HepG2 (cell line): ENCODE measurements around the gene ABHD6. TPM values are rescaled to one million over a fixed set of nuclear protein-coding genes. Genes with fewer than 3 reads are reported as not detected.
A peak's percentile ranks its signal among the peaks of the same experiment; 100 is the strongest.

Experiments used
- ARNTL ChIP-seq: sonication (generic); formaldehyde crosslinking; IDR thresholded peaks from 2 replicates; pipeline ENCODE4 v1.4.0; 2020; ENCODE audit warnings: mild to moderate bottlenecking, missing genetic modification reagents
- CHCHD3 ChIP-seq: sonication (generic); formaldehyde crosslinking; IDR thresholded peaks from 2 replicates; pipeline ENCODE4 v1.8.0; 2022; ENCODE audit warnings: mild to moderate bottlenecking, missing genetic modification reagents, moderate library complexity
- FOXA1 ChIP-seq, 2 experiments: fragments of 450-650 bp in 1 of 2; sonication (generic) in 1 of 2; formaldehyde crosslinking in 1 of 2; IDR thresholded peaks; 2 replicates each; pipeline versions ENCODE4 v1.4.0 to v1.6.1; 2016 to 2020; ENCODE audit warnings: missing genetic modification reagents in 1 of 2
- FOXK1 ChIP-seq: sonication (generic); formaldehyde crosslinking; IDR thresholded peaks from 2 replicates; pipeline ENCODE4 v1.4.0; 2020; ENCODE audit warnings: low read depth, missing genetic modification reagents, borderline replicate concordance
- FOXO1 ChIP-seq: sonication (generic); formaldehyde crosslinking; IDR thresholded peaks from 2 replicates; pipeline ENCODE4 v1.4.0; 2020; ENCODE audit warnings: missing genetic modification reagents
- HOXA9 ChIP-seq: sonication (generic); formaldehyde crosslinking; IDR thresholded peaks from 2 replicates; pipeline ENCODE4 v1.8.1; 2022; ENCODE audit warnings: missing genetic modification reagents, mild to moderate bottlenecking, moderate library complexity, borderline replicate concordance
- KLF13 ChIP-seq: sonication (generic); formaldehyde crosslinking; IDR thresholded peaks from 2 replicates; pipeline ENCODE4 v1.4.0; 2020; ENCODE audit warnings: mild to moderate bottlenecking, missing genetic modification reagents
- NR1H2 ChIP-seq: sonication (generic); formaldehyde crosslinking; IDR thresholded peaks from 2 replicates; pipeline ENCODE4 v1.8.1; 2022; ENCODE audit warnings: low read depth, missing genetic modification reagents, borderline replicate concordance
- SSRP1 ChIP-seq: IDR thresholded peaks from 2 replicates; pipeline ENCODE4 v1.6.1; 2016; ENCODE audit warnings: control low read depth
- TAF15 ChIP-seq: fragments of 200-400 bp; formaldehyde crosslinking; IDR thresholded peaks from one replicate; pipeline ENCODE4 v1.6.1; 2018; ENCODE audit warnings: mild to moderate bottlenecking, low read depth, low read length; ENCODE audit not compliant: poor library complexity, severe bottlenecking
- ZFP41 ChIP-seq: sonication (generic); formaldehyde crosslinking; IDR thresholded peaks from 2 replicates; pipeline ENCODE4 v1.4.0; 2020; ENCODE audit warnings: mild to moderate bottlenecking, missing genetic modification reagents, borderline replicate concordance
- ZNF224 ChIP-seq: sonication (generic); formaldehyde crosslinking; IDR thresholded peaks from 2 replicates; pipeline ENCODE4 v1.5.0; 2020; ENCODE audit warnings: mild to moderate bottlenecking, missing genetic modification reagents
- ZNF296 ChIP-seq: sonication (generic); formaldehyde crosslinking; conservative IDR thresholded peaks from 2 replicates; pipeline ENCODE4 v1.5.0; 2020; ENCODE audit warnings: mild to moderate bottlenecking, missing genetic modification reagents
- polyA plus RNA-seq, 8 experiments: library from polyadenylated mRNA; depleted of rRNA in 3 of 8; stranded (reverse) in 7 of 8; unstranded in 1 of 8; fragments of >200 nt; fragmentation: Illumina TruSeq in 4 of 8; extraction: Trizol in 4 of 8; gene quantifications; 2 replicates each; pipeline versions ENCODE4 v1.2.1 to v1.2.3, GENCODE V29; 2011 to 2016; ENCODE audit warnings: low read depth in 4 of 8, missing spikeins in 1 of 8, mixed read lengths in 1 of 8; ENCODE audit not compliant: insufficient read depth in 1 of 8
- total RNA-seq, 5 experiments: library from RNA; depleted of rRNA; stranded (reverse); fragments of >200 nt; fragmentation: Illumina TruSeq; extraction: Trizol; gene quantifications; 2 replicates each; pipeline ENCODE4 v1.2.3, GENCODE V29; 2016; ENCODE audit warnings: low read depth in 1 of 5
- TF ChIP-seq, protein P1 (sequence below): IDR thresholded peaks from 2 replicates; pipeline ENCODE4 v1.6.1; 2016; ENCODE audit warnings: low read depth
- TF ChIP-seq, protein P2 (sequence below): sonication (generic); IDR thresholded peaks from 2 replicates; pipeline ENCODE4 v1.6.1; 2016; ENCODE audit warnings: low read depth, borderline replicate concordance
- TF ChIP-seq, protein P3 (sequence below): sonication (generic); formaldehyde crosslinking; IDR thresholded peaks from 2 replicates; pipeline ENCODE4 v1.4.0; 2020; ENCODE audit warnings: low read depth, mild to moderate bottlenecking, missing genetic modification reagents
- TF ChIP-seq, protein P4 (sequence below): sonication (generic); formaldehyde crosslinking; IDR thresholded peaks from 2 replicates; pipeline ENCODE4 v1.4.0; 2020; ENCODE audit warnings: mild to moderate bottlenecking, low read depth, missing genetic modification reagents
- TF ChIP-seq, protein P5 (sequence below): sonication (generic); formaldehyde crosslinking; IDR thresholded peaks from 2 replicates; pipeline ENCODE4 v1.9.0; 2021; ENCODE audit warnings: missing genetic modification reagents, borderline replicate concordance
- TF ChIP-seq, protein P6 (sequence below): sonication (generic); formaldehyde crosslinking; IDR thresholded peaks from 2 replicates; pipeline ENCODE4 v1.4.0; 2020; ENCODE audit warnings: missing genetic modification reagents, borderline replicate concordance

ABHD6 gene
- total and polyA plus RNA-seq, 2 of the 13 experiments (the other 11 are each of a cell fraction or from before 2014, with no cell fraction given), result 9.0 to 17.2 TPM

DNA sequence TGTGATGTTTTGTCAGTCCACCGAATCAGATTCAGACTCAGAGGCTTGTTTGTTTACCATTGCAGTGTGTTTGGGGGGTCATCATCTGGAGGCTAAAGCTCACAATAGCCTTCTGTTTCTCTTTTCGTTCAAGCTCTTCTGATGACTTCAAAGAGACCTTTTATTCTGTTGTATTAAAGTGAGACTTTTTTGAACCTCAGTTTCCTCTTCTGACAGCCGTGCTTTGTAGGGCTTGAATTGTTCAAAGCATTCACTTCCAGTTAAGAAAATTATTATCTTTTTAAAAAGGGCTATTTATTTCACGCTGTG is 96.4 kb downstream of the ABHD6 start (continued):
- TF ChIP-seq, protein P1, sequence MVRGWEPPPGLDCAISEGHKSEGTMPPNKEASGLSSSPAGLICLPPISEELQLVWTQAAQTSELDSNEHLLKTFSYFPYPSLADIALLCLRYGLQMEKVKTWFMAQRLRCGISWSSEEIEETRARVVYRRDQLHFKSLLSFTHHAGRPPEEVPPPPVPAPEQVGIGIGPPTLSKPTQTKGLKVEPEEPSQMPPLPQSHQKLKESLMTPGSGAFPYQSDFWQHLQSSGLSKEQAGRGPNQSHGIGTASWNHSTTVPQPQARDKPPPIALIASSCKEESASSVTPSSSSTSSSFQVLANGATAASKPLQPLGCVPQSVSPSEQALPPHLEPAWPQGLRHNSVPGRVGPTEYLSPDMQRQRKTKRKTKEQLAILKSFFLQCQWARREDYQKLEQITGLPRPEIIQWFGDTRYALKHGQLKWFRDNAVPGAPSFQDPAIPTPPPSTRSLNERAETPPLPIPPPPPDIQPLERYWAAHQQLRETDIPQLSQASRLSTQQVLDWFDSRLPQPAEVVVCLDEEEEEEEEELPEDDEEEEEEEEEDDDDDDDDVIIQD, result no peak
- TF ChIP-seq FOXO1 (CRISPR knock-in tag) (0 out of 2 replicates have a peak, but pooled peaks have one; percentile 17), ZNF224 (no peak), TAF15 (no peak), SSRP1 (CRISPR knock-in tag) (no peak), ZNF296 (CRISPR knock-in tag) (no peak), KLF13 (CRISPR knock-in tag) (no peak), HOXA9 (no peak), FOXK1 (CRISPR knock-in tag) (peak; percentile 58; the same call in 1 of the 2 replicates), ZFP41 (no peak), FOXA1 (IDR thresholded peaks at IDR 0.05) (no peak), FOXA1 (CRISPR knock-in tag; IDR thresholded peaks at IDR 0.05) (peak; percentile 32; the same call in 1 of the 2 replicates), ARNTL (CRISPR knock-in tag) (no peak), CHCHD3 (CRISPR knock-in tag) (no peak), NR1H2 (CRISPR knock-in tag) (no peak)
- TF ChIP-seq, protein P2, sequence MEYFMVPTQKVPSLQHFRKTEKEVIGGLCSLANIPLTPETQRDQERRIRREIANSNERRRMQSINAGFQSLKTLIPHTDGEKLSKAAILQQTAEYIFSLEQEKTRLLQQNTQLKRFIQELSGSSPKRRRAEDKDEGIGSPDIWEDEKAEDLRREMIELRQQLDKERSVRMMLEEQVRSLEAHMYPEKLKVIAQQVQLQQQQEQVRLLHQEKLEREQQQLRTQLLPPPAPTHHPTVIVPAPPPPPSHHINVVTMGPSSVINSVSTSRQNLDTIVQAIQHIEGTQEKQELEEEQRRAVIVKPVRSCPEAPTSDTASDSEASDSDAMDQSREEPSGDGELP, result peak; percentile 61; the same call in 1 of the 2 replicates
- TF ChIP-seq, protein P3, sequence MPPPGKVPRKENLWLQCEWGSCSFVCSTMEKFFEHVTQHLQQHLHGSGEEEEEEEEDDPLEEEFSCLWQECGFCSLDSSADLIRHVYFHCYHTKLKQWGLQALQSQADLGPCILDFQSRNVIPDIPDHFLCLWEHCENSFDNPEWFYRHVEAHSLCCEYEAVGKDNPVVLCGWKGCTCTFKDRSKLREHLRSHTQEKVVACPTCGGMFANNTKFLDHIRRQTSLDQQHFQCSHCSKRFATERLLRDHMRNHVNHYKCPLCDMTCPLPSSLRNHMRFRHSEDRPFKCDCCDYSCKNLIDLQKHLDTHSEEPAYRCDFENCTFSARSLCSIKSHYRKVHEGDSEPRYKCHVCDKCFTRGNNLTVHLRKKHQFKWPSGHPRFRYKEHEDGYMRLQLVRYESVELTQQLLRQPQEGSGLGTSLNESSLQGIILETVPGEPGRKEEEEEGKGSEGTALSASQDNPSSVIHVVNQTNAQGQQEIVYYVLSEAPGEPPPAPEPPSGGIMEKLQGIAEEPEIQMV, result no peak
- TF ChIP-seq, protein P4, sequence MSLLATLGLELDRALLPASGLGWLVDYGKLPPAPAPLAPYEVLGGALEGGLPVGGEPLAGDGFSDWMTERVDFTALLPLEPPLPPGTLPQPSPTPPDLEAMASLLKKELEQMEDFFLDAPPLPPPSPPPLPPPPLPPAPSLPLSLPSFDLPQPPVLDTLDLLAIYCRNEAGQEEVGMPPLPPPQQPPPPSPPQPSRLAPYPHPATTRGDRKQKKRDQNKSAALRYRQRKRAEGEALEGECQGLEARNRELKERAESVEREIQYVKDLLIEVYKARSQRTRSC (CRISPR knock-in tag), result no peak
- TF ChIP-seq, protein P5, sequence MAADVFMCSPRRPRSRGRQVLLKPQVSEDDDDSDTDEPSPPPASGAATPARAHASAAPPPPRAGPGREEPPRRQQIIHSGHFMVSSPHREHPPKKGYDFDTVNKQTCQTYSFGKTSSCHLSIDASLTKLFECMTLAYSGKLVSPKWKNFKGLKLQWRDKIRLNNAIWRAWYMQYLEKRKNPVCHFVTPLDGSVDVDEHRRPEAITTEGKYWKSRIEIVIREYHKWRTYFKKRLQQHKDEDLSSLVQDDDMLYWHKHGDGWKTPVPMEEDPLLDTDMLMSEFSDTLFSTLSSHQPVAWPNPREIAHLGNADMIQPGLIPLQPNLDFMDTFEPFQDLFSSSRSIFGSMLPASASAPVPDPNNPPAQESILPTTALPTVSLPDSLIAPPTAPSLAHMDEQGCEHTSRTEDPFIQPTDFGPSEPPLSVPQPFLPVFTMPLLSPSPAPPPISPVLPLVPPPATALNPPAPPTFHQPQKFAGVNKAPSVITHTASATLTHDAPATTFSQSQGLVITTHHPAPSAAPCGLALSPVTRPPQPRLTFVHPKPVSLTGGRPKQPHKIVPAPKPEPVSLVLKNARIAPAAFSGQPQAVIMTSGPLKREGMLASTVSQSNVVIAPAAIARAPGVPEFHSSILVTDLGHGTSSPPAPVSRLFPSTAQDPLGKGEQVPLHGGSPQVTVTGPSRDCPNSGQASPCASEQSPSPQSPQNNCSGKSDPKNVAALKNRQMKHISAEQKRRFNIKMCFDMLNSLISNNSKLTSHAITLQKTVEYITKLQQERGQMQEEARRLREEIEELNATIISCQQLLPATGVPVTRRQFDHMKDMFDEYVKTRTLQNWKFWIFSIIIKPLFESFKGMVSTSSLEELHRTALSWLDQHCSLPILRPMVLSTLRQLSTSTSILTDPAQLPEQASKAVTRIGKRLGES (CRISPR knock-in tag), result no peak
- TF ChIP-seq, protein P6, sequence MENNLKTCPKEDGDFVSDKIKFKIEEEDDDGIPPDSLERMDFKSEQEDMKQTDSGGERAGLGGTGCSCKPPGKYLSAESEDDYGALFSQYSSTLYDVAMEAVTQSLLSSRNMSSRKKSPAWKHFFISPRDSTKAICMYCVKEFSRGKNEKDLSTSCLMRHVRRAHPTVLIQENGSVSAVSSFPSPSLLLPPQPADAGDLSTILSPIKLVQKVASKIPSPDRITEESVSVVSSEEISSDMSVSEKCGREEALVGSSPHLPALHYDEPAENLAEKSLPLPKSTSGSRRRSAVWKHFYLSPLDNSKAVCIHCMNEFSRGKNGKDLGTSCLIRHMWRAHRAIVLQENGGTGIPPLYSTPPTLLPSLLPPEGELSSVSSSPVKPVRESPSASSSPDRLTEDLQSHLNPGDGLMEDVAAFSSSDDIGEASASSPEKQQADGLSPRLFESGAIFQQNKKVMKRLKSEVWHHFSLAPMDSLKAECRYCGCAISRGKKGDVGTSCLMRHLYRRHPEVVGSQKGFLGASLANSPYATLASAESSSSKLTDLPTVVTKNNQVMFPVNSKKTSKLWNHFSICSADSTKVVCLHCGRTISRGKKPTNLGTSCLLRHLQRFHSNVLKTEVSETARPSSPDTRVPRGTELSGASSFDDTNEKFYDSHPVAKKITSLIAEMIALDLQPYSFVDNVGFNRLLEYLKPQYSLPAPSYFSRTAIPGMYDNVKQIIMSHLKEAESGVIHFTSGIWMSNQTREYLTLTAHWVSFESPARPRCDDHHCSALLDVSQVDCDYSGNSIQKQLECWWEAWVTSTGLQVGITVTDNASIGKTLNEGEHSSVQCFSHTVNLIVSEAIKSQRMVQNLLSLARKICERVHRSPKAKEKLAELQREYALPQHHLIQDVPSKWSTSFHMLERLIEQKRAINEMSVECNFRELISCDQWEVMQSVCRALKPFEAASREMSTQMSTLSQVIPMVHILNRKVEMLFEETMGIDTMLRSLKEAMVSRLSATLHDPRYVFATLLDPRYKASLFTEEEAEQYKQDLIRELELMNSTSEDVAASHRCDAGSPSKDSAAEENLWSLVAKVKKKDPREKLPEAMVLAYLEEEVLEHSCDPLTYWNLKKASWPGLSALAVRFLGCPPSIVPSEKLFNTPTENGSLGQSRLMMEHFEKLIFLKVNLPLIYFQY (CRISPR knock-in tag), result no peak
